HCT116 (cell line): ENCODE data around the gene CTXN1. TPM values are rescaled to one million over a fixed set of nuclear protein-coding genes. Genes with fewer than 3 reads are reported as not detected.

Experiments
- ATAC-seq: fragments of 200-7000 bp; cut with Tn5 transposase; 2 replicates; pipeline ENCODE4 v1.9.1; 2020; ENCODE audit warnings: mild to moderate bottlenecking, moderate library complexity
- BruUV-seq: library from RNA; stranded (reverse); fragments of 400-500 nt; replicated peaks from 2 replicates; lab custom pipeline; 2021; lab: Mats Ljungman, UMichigan
- CTCF ChIA-PET: fragments of 300-600 bp; sonication (Branson Sonifier 250); formaldehyde crosslinking; loops from one replicate; lab custom pipeline; 2021; ENCODE audit warnings: antibody characterized with exemption; lab: Charles Lee
- POLR2A ChIA-PET: fragments of 300-600, 350-600 bp; sonication (Branson Sonifier 250); formaldehyde crosslinking; loops from one replicate; lab custom pipeline; 2021; ENCODE audit warnings: antibody characterized with exemption; lab: Charles Lee
- RAD21 ChIA-PET, 2 experiments: fragments of 300-600 bp; sonication (Branson Sonifier 250); formaldehyde crosslinking; loops; one replicate each; lab custom pipeline; 2023; ENCODE audit warnings: low total read pairs in 2 of 2; ENCODE audit not compliant: uncharacterized antibody in 2 of 2, unreplicated experiment in 2 of 2, low non-redundant PET in 1 of 2; lab: Charles Lee
- DNase-seq: peaks from one replicate; pipeline ENCODE4 v3.0.0-alpha.2; 2010; ENCODE audit warnings: low read depth, low spot score
- H2AFZ ChIP-seq: fragments of 200-600 bp; shearing (Covaris generic), sonication (generic); 2 replicates; pipeline ENCODE4 v1.6.1; 2017; ENCODE audit warnings: low read depth, mixed run types, mixed read lengths, antibody characterized with exemption, low read length; ENCODE audit not compliant: poor library complexity, severe bottlenecking
- H3K27ac ChIP-seq: 2 replicates; pipeline ENCODE4 v1.5.1; 2012; ENCODE audit warnings: low read depth, low read length
- H3K27me3 ChIP-seq: fragments of 200-600 bp; sonication (generic); 2 replicates; pipeline ENCODE4 v1.6.1; 2016; ENCODE audit warnings: mixed run types, low read length, mixed read lengths; ENCODE audit not compliant: insufficient read depth
- H3K36me3 ChIP-seq, 2 experiments: fragments of 200-500 bp in 1 of 2; fragments of 200-600 bp in 1 of 2; sonication (Bioruptor generic) in 1 of 2; sonication (generic) in 1 of 2; 2 replicates each; pipeline versions ENCODE4 v1.5.1 to v1.6.1; 2014 to 2016; ENCODE audit warnings: low read length in 2 of 2, inconsistent platforms in 1 of 2, mixed read lengths in 1 of 2, mixed run types in 1 of 2; ENCODE audit not compliant: insufficient read depth in 2 of 2, control insufficient read depth in 1 of 2
- H3K4me1 ChIP-seq, 2 experiments: fragments of 200-600 bp in 1 of 2; sonication (generic) in 1 of 2; 2 replicates each; pipeline versions ENCODE4 v1.5.1 to v1.6.1; 2012 to 2017; ENCODE audit warnings: low read length in 2 of 2, inconsistent platforms in 1 of 2, mild to moderate bottlenecking in 1 of 2, mixed read lengths in 1 of 2, mixed run types in 1 of 2, moderate library complexity in 1 of 2; ENCODE audit not compliant: insufficient read depth in 2 of 2, control insufficient read depth in 1 of 2
- H3K4me2 ChIP-seq: fragments of 200-600 bp; sonication (generic); 2 replicates; pipeline ENCODE4 v1.6.1; 2017; ENCODE audit warnings: mixed run types, low read length, mixed read lengths
- H3K4me3 ChIP-seq, 2 experiments: fragments of 200-600 bp in 1 of 2; sonication (generic) in 1 of 2; replicated peaks in 1 of 2; 2 replicates each; pipeline ENCODE4 v1.5.1; 2011 to 2016; ENCODE audit warnings: low read length in 2 of 2, control low read depth in 1 of 2, low read depth in 1 of 2, mild to moderate bottlenecking in 1 of 2, mixed read lengths in 1 of 2, mixed run types in 1 of 2
- H3K79me2 ChIP-seq: fragments of 200-600 bp; sonication (generic); 2 replicates; pipeline ENCODE4 v1.6.1; 2017; ENCODE audit warnings: mild to moderate bottlenecking, mixed run types, low read length, moderate library complexity, mixed read lengths; ENCODE audit not compliant: insufficient read depth
- H3K9ac ChIP-seq: fragments of 200-600 bp; sonication (generic); 2 replicates; pipeline ENCODE4 v1.6.1; 2016; ENCODE audit warnings: low read length, mixed read lengths
- H3K9me2 ChIP-seq: fragments of 200-600 bp; sonication (generic), shearing (Covaris generic); 2 replicates; pipeline ENCODE4 v1.6.1; 2017; ENCODE audit warnings: mixed run types, mild to moderate bottlenecking, moderate library complexity; ENCODE audit not compliant: insufficient read depth
- H3K9me3 ChIP-seq, 2 experiments: fragments of 200-500 bp in 1 of 2; fragments of 200-600 bp in 1 of 2; sonication (Bioruptor generic) in 1 of 2; sonication (generic) in 1 of 2; 2 replicates each; pipeline ENCODE4 v1.6.1; 2014 to 2017; ENCODE audit warnings: low read length in 2 of 2, mixed read lengths in 2 of 2, inconsistent platforms in 1 of 2, low read depth in 1 of 2, mild to moderate bottlenecking in 1 of 2, mixed run types in 1 of 2, moderate library complexity in 1 of 2; ENCODE audit not compliant: control insufficient read depth in 1 of 2, insufficient read depth in 1 of 2
- H4K20me1 ChIP-seq: fragments of 200-600 bp; sonication (generic), shearing (Covaris generic); 2 replicates; pipeline ENCODE4 v1.6.1; 2017; ENCODE audit warnings: mixed run types, mild to moderate bottlenecking, moderate library complexity; ENCODE audit not compliant: insufficient read depth
- CBX3 ChIP-seq: IDR thresholded peaks from 2 replicates; pipeline ENCODE4 v1.6.1; 2012; ENCODE audit warnings: low read depth
- CEBPB ChIP-seq: IDR thresholded peaks from 2 replicates; pipeline ENCODE4 v1.6.1; 2012; ENCODE audit warnings: low read depth
- EGR1 ChIP-seq: IDR thresholded peaks from 2 replicates; pipeline ENCODE4 v1.6.1; 2012; ENCODE audit warnings: low read depth
- ELF1 ChIP-seq: IDR thresholded peaks from 2 replicates; pipeline ENCODE4 v1.6.1; 2012; ENCODE audit warnings: low read depth, borderline replicate concordance
- EZH2 ChIP-seq: fragments of 200-600 bp; sonication (generic); IDR thresholded peaks from 2 replicates; pipeline ENCODE4 v1.6.1; 2017; ENCODE audit warnings: antibody characterized with exemption, mixed run types
- EZH2phosphoT487 ChIP-seq: fragments of 200-600 bp; IDR thresholded peaks from 2 replicates; pipeline ENCODE4 v1.6.1; 2018; ENCODE audit warnings: antibody characterized with exemption, borderline replicate concordance
- JUND ChIP-seq: IDR thresholded peaks from 2 replicates; pipeline ENCODE4 v1.6.1; 2012
- POLR2A ChIP-seq: IDR thresholded peaks from 2 replicates; pipeline ENCODE4 v1.7.0; 2011; ENCODE audit warnings: borderline replicate concordance; ENCODE audit not compliant: insufficient read depth, insufficient read length; ENCODE audit errors: extremely low read depth
- POLR2AphosphoS5 ChIP-seq: IDR thresholded peaks from 2 replicates; pipeline ENCODE4 v1.6.1; 2011; ENCODE audit warnings: mild to moderate bottlenecking, low read depth, low read length, moderate library complexity
- RAD21 ChIP-seq: IDR thresholded peaks from 2 replicates; pipeline ENCODE4 v1.6.1; 2012; ENCODE audit warnings: low read depth, mild to moderate bottlenecking
- SP1 ChIP-seq: IDR thresholded peaks from 2 replicates; pipeline ENCODE4 v1.6.1; 2012; ENCODE audit warnings: low read depth
- SRF ChIP-seq: IDR thresholded peaks from 2 replicates; pipeline ENCODE4 v1.6.1; 2012; ENCODE audit warnings: low read depth
- intact Hi-C: fragments of 100-400 bp; cut with micrococcal nuclease; formaldehyde crosslinking; loops from 2 replicates; pipeline ENCODE4 v1.10.0; 2022
- total RNA-seq: library from RNA; stranded (reverse); gene quantifications from one replicate; pipeline ENCODE4 v1.2.1, GENCODE V29; 2021; ENCODE audit not compliant: unreplicated experiment
- TF ChIP-seq, protein P1 (sequence below): IDR thresholded peaks from 2 replicates; pipeline ENCODE4 v1.6.1; 2012
- TF ChIP-seq, protein P2 (sequence below), 3 experiments: fragments of 200-600 bp in 1 of 3; sonication (generic) in 1 of 3; IDR thresholded peaks in 2 of 3; conservative IDR thresholded peaks in 1 of 3; 2 replicates each; pipeline ENCODE4 v1.5.1; 2012 to 2017; ENCODE audit warnings: low read depth in 2 of 3, low read length in 2 of 3, antibody characterized with exemption in 1 of 3, borderline replicate concordance in 1 of 3, control low read depth in 1 of 3, mild to moderate bottlenecking in 1 of 3, mixed read lengths in 1 of 3, mixed run types in 1 of 3, moderate library complexity in 1 of 3; ENCODE audit not compliant: insufficient read depth in 1 of 3

The CTXN1 gene
- total RNA-seq, 1 experiment from 2014 or later = 56.0 TPM

DNA sequence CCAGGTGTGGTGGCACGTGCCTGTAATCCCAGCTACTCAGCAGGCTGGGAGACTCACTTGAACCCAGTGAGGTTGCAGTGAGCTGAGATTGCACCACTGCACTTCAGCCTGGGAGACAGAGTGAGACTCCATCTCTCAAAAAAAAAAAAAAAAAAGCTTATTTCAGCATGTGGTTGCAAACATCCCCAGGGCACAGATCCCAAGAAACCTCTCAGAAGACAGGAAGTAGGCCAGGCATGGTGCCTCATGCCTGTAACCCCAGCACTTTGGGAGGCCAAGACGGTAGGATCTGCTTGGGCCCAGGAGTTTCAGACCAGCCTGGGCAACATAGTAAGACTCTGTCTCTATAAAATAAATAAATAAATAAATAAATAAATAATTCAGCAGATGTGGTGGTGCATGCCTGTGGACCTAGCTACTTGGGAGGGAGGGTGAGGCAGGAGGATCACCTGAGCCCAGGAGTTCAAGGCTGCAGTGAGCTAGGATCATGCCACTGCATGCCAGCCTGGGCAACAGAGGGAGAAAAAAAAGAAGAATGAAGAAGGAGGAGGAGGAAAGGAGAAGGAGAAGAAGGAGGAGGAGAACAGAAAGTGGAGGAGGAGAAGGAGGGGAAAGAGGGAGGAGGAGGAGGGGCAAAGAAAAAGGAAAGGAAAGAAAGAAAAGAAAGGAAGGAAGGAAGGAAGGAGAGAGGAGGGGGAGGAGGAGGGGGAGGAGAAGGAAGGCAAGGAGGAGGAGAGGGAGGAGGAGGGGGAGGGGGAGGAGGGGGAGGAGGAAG is 42.0 kb downstream of the CTXN1 start:
- Histone ChIP-seq H3K27ac (no peak overlapping the region), H3K79me2 (peaks cover 5% of the 10 kb centered on the region; the same call in 1 of the 2 replicates), H3K9me3 (no peaks in the 10 kb centered on the region), H2AFZ (no peak overlapping the region), H3K4me3 (no peak overlapping the region), H3K27me3 (no peaks in the 10 kb centered on the region), H3K9me2 (no peaks in the 10 kb centered on the region), H3K4me2 (no peak overlapping the region), H3K36me3 (no peaks in the 10 kb centered on the region), H3K4me1 (peaks cover 13 to 32% of the 10 kb centered on the region in 2 experiments; a peak in 3 of 4 replicates), H4K20me1 (no peaks in the 10 kb centered on the region), H3K9ac (no peak overlapping the region)
- DNase-seq (no peak), ATAC-seq (no peak)
- no peak for TF ChIP-seq CEBPB
- no peak for TF ChIP-seq SP1
- no peak for TF ChIP-seq CBX3
- TF ChIP-seq SRF = no peak
- TF ChIP-seq EZH2 = no peak
- no peak for TF ChIP-seq EGR1
- TF ChIP-seq, protein P1, sequence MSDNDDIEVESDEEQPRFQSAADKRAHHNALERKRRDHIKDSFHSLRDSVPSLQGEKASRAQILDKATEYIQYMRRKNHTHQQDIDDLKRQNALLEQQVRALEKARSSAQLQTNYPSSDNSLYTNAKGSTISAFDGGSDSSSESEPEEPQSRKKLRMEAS = no peak
- TF ChIP-seq POLR2A = no peak
- TF ChIP-seq EZH2phosphoT487 = no peak
- TF ChIP-seq RAD21 = no peak
- TF ChIP-seq, protein P2, sequence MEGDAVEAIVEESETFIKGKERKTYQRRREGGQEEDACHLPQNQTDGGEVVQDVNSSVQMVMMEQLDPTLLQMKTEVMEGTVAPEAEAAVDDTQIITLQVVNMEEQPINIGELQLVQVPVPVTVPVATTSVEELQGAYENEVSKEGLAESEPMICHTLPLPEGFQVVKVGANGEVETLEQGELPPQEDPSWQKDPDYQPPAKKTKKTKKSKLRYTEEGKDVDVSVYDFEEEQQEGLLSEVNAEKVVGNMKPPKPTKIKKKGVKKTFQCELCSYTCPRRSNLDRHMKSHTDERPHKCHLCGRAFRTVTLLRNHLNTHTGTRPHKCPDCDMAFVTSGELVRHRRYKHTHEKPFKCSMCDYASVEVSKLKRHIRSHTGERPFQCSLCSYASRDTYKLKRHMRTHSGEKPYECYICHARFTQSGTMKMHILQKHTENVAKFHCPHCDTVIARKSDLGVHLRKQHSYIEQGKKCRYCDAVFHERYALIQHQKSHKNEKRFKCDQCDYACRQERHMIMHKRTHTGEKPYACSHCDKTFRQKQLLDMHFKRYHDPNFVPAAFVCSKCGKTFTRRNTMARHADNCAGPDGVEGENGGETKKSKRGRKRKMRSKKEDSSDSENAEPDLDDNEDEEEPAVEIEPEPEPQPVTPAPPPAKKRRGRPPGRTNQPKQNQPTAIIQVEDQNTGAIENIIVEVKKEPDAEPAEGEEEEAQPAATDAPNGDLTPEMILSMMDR (IDR thresholded peaks at IDR 0.05 in 2 of 3, conservative IDR thresholded peaks at IDR 0.05 in 1 of 3; ENCODE audit: borderline replicate concordance in 1 of 3, insufficient read depth in 1 of 3, low read depth in 2 of 3, low read length in 2 of 3) = no peak
- TF ChIP-seq JUND = no peak
- no peak for TF ChIP-seq ELF1
- no peak for TF ChIP-seq POLR2AphosphoS5
- intact Hi-C loops = no loop called here
- RAD21 ChIA-PET = no interaction called here
- BruUV-seq = no TSS peak
- POLR2A ChIA-PET = no interaction called here
- CTCF ChIA-PET = interaction anchor here (0.6 to 2.0 kb wide), 3 partner anchors 15 to 530 kb away, joined by 3 to 9 read pairs (median 4); no protein-coding TSS in a partner anchor
